MM.1S (cell line): ENCODE results near the gene WDR70.

ENCODE experiments used
- EZH2 ChIP-seq: fragments of 300-600 bp; sonication (generic); optimal IDR thresholded peaks from 2 replicates; pipeline ENCODE3; 2017; ENCODE audit warnings: low read depth, mild to moderate bottlenecking, antibody characterized with exemption, low read length, mixed read lengths
- TF ChIP-seq, protein P1 (sequence below): fragments of 300-600 bp; sonication (generic); IDR thresholded peaks from 2 replicates; pipeline ENCODE4 v1.5.1; 2016; ENCODE audit warnings: antibody characterized with exemption, low read length, mixed read lengths

DNA sequence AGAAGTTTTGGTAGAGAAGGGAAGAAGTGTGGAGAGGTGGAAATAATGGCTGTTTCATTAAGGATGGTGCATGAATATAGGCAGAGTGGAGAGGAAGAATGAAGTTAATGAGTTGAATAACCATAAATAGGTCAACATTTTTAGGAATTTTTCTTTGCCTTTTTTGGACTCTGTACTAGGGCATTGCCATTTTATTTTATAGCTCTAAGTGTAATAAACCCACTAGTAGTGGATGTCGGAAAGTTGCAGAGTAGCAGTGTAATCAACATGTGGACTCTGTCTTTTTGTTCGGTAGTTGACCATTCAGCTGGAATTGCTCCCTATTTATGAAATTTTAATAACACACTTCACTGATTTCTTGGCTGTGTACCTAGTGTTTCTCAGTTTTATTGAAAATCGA, 199.1 kb downstream of the WDR70 start:
- TF ChIP-seq, protein P1, sequence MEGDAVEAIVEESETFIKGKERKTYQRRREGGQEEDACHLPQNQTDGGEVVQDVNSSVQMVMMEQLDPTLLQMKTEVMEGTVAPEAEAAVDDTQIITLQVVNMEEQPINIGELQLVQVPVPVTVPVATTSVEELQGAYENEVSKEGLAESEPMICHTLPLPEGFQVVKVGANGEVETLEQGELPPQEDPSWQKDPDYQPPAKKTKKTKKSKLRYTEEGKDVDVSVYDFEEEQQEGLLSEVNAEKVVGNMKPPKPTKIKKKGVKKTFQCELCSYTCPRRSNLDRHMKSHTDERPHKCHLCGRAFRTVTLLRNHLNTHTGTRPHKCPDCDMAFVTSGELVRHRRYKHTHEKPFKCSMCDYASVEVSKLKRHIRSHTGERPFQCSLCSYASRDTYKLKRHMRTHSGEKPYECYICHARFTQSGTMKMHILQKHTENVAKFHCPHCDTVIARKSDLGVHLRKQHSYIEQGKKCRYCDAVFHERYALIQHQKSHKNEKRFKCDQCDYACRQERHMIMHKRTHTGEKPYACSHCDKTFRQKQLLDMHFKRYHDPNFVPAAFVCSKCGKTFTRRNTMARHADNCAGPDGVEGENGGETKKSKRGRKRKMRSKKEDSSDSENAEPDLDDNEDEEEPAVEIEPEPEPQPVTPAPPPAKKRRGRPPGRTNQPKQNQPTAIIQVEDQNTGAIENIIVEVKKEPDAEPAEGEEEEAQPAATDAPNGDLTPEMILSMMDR = no peak
- TF ChIP-seq EZH2 = no peak
